Measurements from ENCODE around the gene TFE3. TPM values are rescaled to one million over a fixed set of nuclear protein-coding genes. Genes with fewer than 3 reads are reported as not detected.

Gene TFE3, protein sequence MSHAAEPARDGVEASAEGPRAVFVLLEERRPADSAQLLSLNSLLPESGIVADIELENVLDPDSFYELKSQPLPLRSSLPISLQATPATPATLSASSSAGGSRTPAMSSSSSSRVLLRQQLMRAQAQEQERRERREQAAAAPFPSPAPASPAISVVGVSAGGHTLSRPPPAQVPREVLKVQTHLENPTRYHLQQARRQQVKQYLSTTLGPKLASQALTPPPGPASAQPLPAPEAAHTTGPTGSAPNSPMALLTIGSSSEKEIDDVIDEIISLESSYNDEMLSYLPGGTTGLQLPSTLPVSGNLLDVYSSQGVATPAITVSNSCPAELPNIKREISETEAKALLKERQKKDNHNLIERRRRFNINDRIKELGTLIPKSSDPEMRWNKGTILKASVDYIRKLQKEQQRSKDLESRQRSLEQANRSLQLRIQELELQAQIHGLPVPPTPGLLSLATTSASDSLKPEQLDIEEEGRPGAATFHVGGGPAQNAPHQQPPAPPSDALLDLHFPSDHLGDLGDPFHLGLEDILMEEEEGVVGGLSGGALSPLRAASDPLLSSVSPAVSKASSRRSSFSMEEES
- total RNA-seq: 23.3 and 24.2 TPM in 2 replicates

DNA sequence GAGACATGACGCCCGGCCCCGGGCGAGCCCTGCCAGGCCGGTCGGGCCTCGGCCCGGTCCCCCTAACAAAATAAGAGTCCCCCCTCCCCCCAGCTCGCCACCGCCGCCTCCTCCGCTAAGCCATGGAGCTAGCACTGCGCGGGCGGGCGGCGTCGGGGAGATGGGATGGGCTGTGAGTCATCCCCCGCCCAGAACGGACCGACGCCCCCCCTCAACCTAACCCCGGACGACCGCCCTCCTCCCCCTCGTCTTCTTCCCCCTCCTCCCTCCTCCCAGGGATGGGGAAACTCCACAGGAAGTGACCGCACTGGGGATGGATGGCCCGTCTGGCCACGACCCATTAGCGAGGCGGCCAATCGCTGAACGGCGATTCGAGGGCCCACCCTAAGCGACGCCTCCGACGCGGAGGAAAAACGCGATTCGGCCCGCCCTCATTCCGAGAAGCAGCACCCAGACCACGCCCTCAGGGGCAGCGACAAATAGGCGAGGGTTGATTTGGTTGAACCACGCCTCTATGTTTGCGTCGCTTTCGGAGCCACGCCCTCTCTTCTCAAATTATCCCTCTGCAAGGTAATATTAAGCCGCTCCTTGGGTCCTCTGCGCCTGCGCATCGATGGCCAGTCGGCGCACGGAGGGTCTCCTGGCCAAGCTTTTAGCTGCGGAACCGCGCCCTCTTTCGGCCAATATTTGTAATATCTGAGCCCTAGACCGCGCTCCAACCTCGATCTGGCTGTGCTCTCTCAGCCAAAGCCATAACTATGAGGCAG, at the start of gene TFE3:
TSS of gene TFE3 (minus strand) at position 138 of the 767 bp plus-strand sequence. CDS start at position 7, 131 bp downstream.

DNA sequence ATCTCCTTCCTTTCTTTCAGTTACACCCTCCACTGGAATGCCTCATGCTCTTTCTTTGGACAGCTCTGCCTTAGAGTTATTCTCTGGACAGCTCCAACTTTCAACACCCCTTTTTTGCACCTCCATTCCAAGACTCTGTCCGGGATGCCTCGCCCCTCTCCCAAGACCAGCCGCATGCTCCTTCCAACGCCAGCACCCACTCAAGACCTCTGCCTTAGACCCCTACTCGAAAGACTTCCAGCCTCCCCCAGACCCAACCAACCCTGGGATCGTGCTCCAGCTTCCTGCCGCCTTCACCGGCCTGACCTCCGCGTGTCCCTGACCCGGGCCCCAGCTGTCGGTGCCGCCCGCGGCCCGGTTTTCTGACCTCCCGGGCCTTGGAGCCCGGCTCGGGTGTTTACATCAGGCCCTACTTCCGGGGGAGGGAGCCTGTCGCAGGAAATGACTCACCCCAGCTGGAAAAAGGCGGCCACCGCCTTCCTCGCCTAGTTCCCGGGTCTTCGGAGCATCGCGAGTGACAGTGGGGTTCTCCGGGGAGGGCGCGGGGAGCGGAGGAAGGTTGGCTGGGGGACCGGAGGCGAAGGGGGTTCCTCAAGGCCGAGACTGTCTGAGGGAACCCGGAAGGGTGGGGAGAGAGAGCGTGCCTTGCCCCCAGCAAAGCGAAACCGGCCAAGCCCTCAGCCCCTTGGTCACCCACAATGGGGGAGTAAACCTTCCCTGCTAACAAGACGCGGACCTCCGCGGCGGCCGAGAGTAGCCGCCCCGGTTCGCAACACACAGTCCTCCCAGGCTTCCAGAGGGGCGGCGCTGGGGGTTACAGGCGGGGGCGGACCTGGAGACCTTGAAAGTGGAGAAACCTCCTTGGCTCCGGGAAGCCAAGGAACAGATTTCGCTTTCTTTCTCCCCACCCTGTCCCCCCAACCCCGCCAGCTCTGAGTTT, 36.6 kb upstream of the TFE3 start, which contains the start of gene WDR45:
TSS of gene WDR45 (minus strand) at position 399 of the 940 bp plus-strand sequence. CDS start 1,792 bp downstream, outside the sequence.

DNA sequence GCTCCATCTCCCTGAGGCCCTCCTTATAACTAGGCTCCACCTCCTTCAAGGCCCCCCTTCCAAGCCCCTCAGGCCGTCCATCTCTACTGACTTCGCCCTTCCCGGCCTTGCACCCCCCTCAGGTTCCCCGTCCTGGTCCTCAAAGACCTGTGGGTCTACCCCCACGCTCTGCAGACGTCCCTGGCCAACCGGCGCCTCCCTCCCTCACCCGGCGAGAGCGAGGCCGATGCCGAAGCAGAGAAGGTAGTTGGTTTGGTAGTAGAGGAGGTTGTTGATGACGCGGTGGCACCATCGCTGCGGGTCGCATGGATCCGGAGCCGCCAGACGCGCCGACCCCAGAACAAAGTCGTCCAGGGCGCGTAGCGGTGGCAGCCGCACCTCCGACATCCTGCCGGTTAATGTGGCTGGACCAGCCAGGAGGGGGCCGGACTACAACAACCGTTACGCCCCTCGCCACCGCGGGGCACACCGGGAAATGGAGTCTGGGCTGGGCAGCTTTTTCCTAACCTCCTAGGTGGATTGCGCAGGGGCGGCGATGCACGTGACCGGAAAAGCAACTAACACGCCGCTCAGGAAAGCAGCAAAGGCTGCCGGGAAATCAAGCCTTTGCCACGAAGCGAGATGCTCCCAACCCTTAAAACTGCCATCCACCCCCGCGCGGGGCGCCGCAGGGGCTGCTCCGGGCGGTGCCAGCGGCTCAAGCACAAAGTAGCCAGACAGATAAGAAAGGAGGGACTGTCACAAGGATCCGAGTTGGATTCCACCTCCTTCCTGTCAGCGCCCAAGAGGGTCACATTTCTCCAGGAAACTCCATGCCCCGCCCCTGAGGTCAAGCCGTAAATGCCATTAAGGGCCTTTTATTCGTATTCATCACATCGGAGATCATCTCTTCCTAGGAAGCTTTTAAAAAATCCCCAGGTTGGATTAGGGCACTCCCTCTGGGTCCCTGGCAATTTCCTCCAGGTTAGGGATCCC, 30.7 kb upstream of the TFE3 start, which contains the start of gene PRAF2:
TSS of gene PRAF2 (minus strand) at position 402 of the 975 bp plus-strand sequence. CDS start at position 387, 15 bp downstream.

DNA sequence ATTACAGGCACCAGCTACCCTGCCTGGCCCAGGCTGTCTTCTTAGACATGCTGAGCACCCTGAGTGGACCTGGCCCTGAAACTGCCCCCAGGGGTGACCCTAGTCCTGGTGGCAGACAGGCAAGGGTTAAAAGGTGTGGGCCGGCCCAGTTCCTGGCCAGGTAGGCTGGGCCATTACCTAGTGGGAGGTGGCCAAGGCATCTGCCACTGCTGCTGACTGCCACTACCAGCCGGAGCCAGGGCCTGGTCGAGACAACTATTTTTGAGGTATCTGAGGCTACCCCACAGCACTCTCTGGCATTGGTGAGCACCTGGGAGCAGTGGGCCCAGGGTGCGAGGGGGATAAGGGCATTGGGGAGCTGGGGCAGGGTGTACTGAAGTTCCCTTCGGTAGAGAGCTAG, 15.6 kb upstream of the TFE3 start, which contains the start of gene CCDC120:
TSS of gene CCDC120 (plus strand) at position 206 of the 400 bp plus-strand sequence. CDS start 3,043 bp downstream, outside the sequence.

DNA sequence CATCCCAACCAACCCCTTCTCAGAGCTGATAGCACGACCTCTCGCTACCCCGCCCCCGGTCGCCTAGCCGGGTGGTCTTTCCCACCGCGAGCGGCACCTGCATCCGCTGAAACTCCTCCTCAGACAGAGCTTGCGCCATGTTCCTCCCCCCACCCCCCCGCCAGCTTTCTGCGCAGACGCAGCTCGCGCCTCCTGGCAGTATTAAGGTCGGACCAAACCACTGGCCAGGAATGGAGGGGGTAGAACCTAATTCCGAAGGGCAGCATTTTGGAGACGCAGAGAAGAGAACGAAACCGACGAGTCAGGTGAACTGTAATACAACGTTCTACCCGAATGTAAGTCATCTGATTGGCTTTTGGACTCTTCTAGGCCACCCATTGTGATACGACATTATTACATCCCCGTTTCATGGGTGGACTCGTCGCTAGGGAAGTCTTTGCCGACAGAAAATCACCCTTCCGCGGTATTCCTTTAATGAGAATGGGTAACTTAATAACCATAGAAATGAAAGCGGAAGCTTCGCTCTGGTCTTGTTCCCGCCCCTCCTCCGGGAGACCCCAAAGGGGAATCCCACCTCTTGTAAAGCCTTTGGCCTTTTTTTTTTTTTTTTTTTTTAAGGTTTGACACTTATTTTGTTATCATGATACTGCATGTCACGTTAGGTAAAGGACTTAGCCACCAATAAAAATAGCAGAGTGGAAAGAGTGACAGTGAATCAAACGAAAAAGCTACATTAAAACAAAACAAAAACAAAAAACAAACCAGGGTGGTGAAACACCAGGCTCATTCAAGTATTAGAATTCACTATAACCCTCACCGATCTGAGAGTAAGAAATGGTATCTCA, 40.8 kb downstream of the TFE3 start, which contains the start of gene GRIPAP1:
TSS of gene GRIPAP1 (minus strand) at position 174 of the 845 bp plus-strand sequence. CDS start at position 139, 35 bp downstream.

Other genes with a start within 250 kb of the TFE3 start
- 16.8 and 25.5 TPM in 2 replicates for gene HDAC6, start 241.3 kb downstream of the TFE3 start, total RNA-seq
- not detected in 2 replicates for gene ERAS, start 216.8 kb downstream of the TFE3 start, total RNA-seq
- gene PCSK1N, start 207.7 kb downstream of the TFE3 start, total RNA-seq: 0.09 TPM in 1 of 2 replicates, not detected in the other
- 23.1 and 28.7 TPM in 2 replicates for gene TIMM17B, start 145.6 kb downstream of the TFE3 start, total RNA-seq
- gene PQBP1, start 145.4 kb downstream of the TFE3 start, total RNA-seq: 70.8 and 73.0 TPM in 2 replicates
- gene SLC35A2, start 131.7 kb downstream of the TFE3 start, total RNA-seq: 10.5 and 12.1 TPM in 2 replicates
- gene PIM2, start 124.3 kb downstream of the TFE3 start, total RNA-seq: 1.3 and 2.7 TPM in 2 replicates
- gene OTUD5, start 85.8 kb downstream of the TFE3 start, total RNA-seq: 28.0 and 28.6 TPM in 2 replicates
- 0.28 and 1.0 TPM in 2 replicates for gene KCND1, start 71.5 kb downstream of the TFE3 start, total RNA-seq
- gene GRIPAP1, start 41.1 kb downstream of the TFE3 start, total RNA-seq: 22.6 and 22.8 TPM in 2 replicates
- 0.09 and 0.28 TPM in 2 replicates for gene CCDC120, start 15.6 kb upstream of the TFE3 start, total RNA-seq
- 4.4 and 6.4 TPM in 2 replicates for gene PRAF2, start 30.6 kb upstream of the TFE3 start, total RNA-seq
- 36.3 and 43.1 TPM in 2 replicates for gene WDR45, start 36.5 kb upstream of the TFE3 start, total RNA-seq
- gene GPKOW, start 80.4 kb upstream of the TFE3 start, total RNA-seq: 17.8 and 20.6 TPM in 2 replicates
- gene MAGIX, start 119.4 kb upstream of the TFE3 start, total RNA-seq: 0.85 and 1.4 TPM in 2 replicates
- 9.1 and 12.1 TPM in 2 replicates for gene PLP2, start 128.5 kb upstream of the TFE3 start, total RNA-seq
- 4.1 and 6.7 TPM in 2 replicates for gene PRICKLE3, start 143.0 kb upstream of the TFE3 start, total RNA-seq
- 0.14 and 0.18 TPM in 2 replicates for gene SYP, start 156.8 kb upstream of the TFE3 start, total RNA-seq
- gene CACNA1F, start 190.0 kb upstream of the TFE3 start, total RNA-seq: not detected in 2 replicates
- gene CCDC22, start 192.1 kb upstream of the TFE3 start, total RNA-seq: 6.5 and 7.0 TPM in 2 replicates
- gene FOXP3, start 221.4 kb upstream of the TFE3 start, total RNA-seq: not detected in 2 replicates
- gene PPP1R3F, start 226.4 kb upstream of the TFE3 start, total RNA-seq: 5.0 and 14.3 TPM in 2 replicates

All from smooth muscle cell of bladder (primary cell).